MM.1S (cell line): ENCODE measurements around the gene UFD1.
A peak's percentile ranks its signal among the peaks of the same experiment; 100 is the strongest.

Source experiments
- DNase-seq: peaks from one replicate; pipeline ENCODE4 v3.0.0-alpha.2; 2015
- H2AFZ ChIP-seq: fragments of 300-600 bp; sonication (generic); 2 replicates; pipeline ENCODE4 v1.6.0; 2016; ENCODE audit warnings: antibody characterized with exemption, low read length
- H3F3A ChIP-seq: fragments of 300-600 bp; sonication (generic); 2 replicates; pipeline ENCODE4 v1.6.1; 2016; ENCODE audit warnings: mild to moderate bottlenecking, antibody characterized with exemption, low read length, moderate library complexity, mixed read lengths; ENCODE audit not compliant: insufficient read depth
- H3K27ac ChIP-seq: fragments of 300-600 bp; sonication (generic); 2 replicates; pipeline ENCODE4 v1.5.1; 2016; ENCODE audit warnings: mild to moderate bottlenecking, low read length
- H3K27me3 ChIP-seq: fragments of 300-600 bp; sonication (generic); replicated peaks from 2 replicates; pipeline ENCODE4 v1.6.0; 2016; ENCODE audit warnings: low read length; ENCODE audit not compliant: insufficient read depth
- H3K36me3 ChIP-seq: fragments of 300-600 bp; sonication (generic); replicated peaks from 2 replicates; pipeline ENCODE4 v1.6.1; 2016; ENCODE audit warnings: mild to moderate bottlenecking, low read length, mixed read lengths; ENCODE audit not compliant: insufficient read depth
- H3K4me1 ChIP-seq: fragments of 300-600 bp; sonication (generic); 2 replicates; pipeline ENCODE4 v1.6.1; 2016; ENCODE audit warnings: low read length, mixed read lengths
- H3K4me2 ChIP-seq: fragments of 300-600 bp; sonication (generic); 2 replicates; pipeline ENCODE4 v1.6.0; 2016; ENCODE audit warnings: low read depth, low read length
- H3K4me3 ChIP-seq: fragments of 300-600 bp; sonication (generic); 2 replicates; pipeline ENCODE4 v1.5.1; 2016; ENCODE audit warnings: low read length, mixed read lengths
- H3K79me2 ChIP-seq: fragments of 300-600 bp; sonication (generic); 2 replicates; pipeline ENCODE4 v1.6.1; 2016; ENCODE audit warnings: mixed run types, low read length, mixed read lengths
- H3K9ac ChIP-seq: fragments of 300-600 bp; sonication (generic); 2 replicates; pipeline ENCODE4 v1.6.1; 2016; ENCODE audit warnings: low read length, mixed read lengths
- H3K9me2 ChIP-seq: fragments of 300-600 bp; sonication (generic); replicated peaks from 2 replicates; pipeline ENCODE4 v1.6.1; 2016; ENCODE audit warnings: mild to moderate bottlenecking, low read length, mixed read lengths; ENCODE audit not compliant: insufficient read depth
- H3K9me3 ChIP-seq: fragments of 300-600 bp; sonication (generic); replicated peaks from 2 replicates; pipeline ENCODE4 v1.6.1; 2016; ENCODE audit warnings: mild to moderate bottlenecking, low read length, mixed read lengths; ENCODE audit not compliant: insufficient read depth
- H4K20me1 ChIP-seq: fragments of 300-600 bp; sonication (generic); 2 replicates; pipeline ENCODE4 v1.6.1; 2016; ENCODE audit warnings: mild to moderate bottlenecking, low read length, moderate library complexity, mixed read lengths; ENCODE audit not compliant: insufficient read depth
- EZH2 ChIP-seq: fragments of 300-600 bp; sonication (generic); optimal IDR thresholded peaks from 2 replicates; pipeline ENCODE3; 2017; ENCODE audit warnings: low read depth, mild to moderate bottlenecking, antibody characterized with exemption, low read length, mixed read lengths
- EZH2phosphoT487 ChIP-seq: fragments of 300-600 bp; sonication (generic); IDR thresholded peaks from 2 replicates; pipeline ENCODE4 v1.6.1; 2018; ENCODE audit warnings: antibody characterized with exemption, low read length
- TF ChIP-seq, protein P1 (sequence below): fragments of 300-600 bp; sonication (generic); IDR thresholded peaks from 2 replicates; pipeline ENCODE4 v1.5.1; 2016; ENCODE audit warnings: antibody characterized with exemption, low read length, mixed read lengths

The UFD1 gene

GRCh38 chr22:19419464-19420178 is 59.4 kb downstream of the UFD1 start:
- Histone ChIP-seq H3K9ac (peak overlapping the region; percentile 77), H4K20me1 (0 out of 2 replicates have a peak, but pooled peaks cover 11% of the 10 kb centered on the region)
- peak; percentile 95 for DNase-seq

GRCh38 chr22:19419086-19419463 is 59.9 kb downstream of the UFD1 start:
- peaks cover 14% of the 10 kb centered on the region for H4K20me1 ChIP-seq
- H3K9me2 ChIP-seq = no peaks in the 10 kb centered on the region
- TF ChIP-seq EZH2 (no peak), EZH2phosphoT487 (no peak)
- TF ChIP-seq, protein P1, sequence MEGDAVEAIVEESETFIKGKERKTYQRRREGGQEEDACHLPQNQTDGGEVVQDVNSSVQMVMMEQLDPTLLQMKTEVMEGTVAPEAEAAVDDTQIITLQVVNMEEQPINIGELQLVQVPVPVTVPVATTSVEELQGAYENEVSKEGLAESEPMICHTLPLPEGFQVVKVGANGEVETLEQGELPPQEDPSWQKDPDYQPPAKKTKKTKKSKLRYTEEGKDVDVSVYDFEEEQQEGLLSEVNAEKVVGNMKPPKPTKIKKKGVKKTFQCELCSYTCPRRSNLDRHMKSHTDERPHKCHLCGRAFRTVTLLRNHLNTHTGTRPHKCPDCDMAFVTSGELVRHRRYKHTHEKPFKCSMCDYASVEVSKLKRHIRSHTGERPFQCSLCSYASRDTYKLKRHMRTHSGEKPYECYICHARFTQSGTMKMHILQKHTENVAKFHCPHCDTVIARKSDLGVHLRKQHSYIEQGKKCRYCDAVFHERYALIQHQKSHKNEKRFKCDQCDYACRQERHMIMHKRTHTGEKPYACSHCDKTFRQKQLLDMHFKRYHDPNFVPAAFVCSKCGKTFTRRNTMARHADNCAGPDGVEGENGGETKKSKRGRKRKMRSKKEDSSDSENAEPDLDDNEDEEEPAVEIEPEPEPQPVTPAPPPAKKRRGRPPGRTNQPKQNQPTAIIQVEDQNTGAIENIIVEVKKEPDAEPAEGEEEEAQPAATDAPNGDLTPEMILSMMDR = no peak
- peaks cover 94% of the 10 kb centered on the region for H3K79me2 ChIP-seq
- H3K9me3 ChIP-seq = no peaks in the 10 kb centered on the region
- peak overlapping the region; percentile 75 for H3K4me2 ChIP-seq
- no peak overlapping the region for H2AFZ ChIP-seq
- H3K9ac ChIP-seq = peak overlapping the region; percentile 77
- H3K36me3 ChIP-seq = no peaks in the 10 kb centered on the region
- H3F3A ChIP-seq = peaks cover 45% of the 10 kb centered on the region
- peak; percentile 72 for DNase-seq
- H3K4me1 ChIP-seq = peaks cover 57% of the 10 kb centered on the region
- H3K4me3 ChIP-seq = peak overlapping the region; percentile 27
- peak overlapping the region; percentile 97 for H3K27ac ChIP-seq
- no peaks in the 10 kb centered on the region for H3K27me3 ChIP-seq

More at GRCh38 chr22:19419464-19420178, 59.4 kb downstream of the UFD1 start:
- H3K36me3 ChIP-seq = no peaks in the 10 kb centered on the region; the same call in 1 of the 2 replicates
- H3K79me2 ChIP-seq = peaks cover 94% of the 10 kb centered on the region
- no peaks in the 10 kb centered on the region for H3K9me3 ChIP-seq
- no peaks in the 10 kb centered on the region for H3K27me3 ChIP-seq
- no peaks in the 10 kb centered on the region for H3K9me2 ChIP-seq
- peaks cover 63% of the 10 kb centered on the region for H3K4me1 ChIP-seq
- H3K4me2 ChIP-seq = peak overlapping the region; percentile 75
- no peak overlapping the region for H3K4me3 ChIP-seq
- peaks cover 51% of the 10 kb centered on the region for H3F3A ChIP-seq
- no peak overlapping the region for H2AFZ ChIP-seq
- H3K27ac ChIP-seq = peak overlapping the region; percentile 97
- TF ChIP-seq EZH2phosphoT487 = no peak
- TF ChIP-seq EZH2 = no peak
- TF ChIP-seq, protein P1 = no peak

- Histone ChIP-seq H3K9me3 (no peaks in the 10 kb centered on the region), H3K9ac (no peak overlapping the region), H4K20me1 (peaks cover 45% of the 10 kb centered on the region), H3K27ac (no peak overlapping the region), H3K36me3 (peaks cover 15% of the 10 kb centered on the region), H3K4me1 (peaks cover 5% of the 10 kb centered on the region), H3K79me2 (peaks cover 100% of the 10 kb centered on the region), H3K9me2 (no peaks in the 10 kb centered on the region), H3K4me2 (no peak overlapping the region), H2AFZ (no peak overlapping the region), H3K27me3 (no peaks in the 10 kb centered on the region), H3K4me3 (no peak overlapping the region), H3F3A (peaks cover 2% of the 10 kb centered on the region; the same call in 1 of the 2 replicates)
- no peak for TF ChIP-seq EZH2phosphoT487
- no peak for TF ChIP-seq EZH2
- TF ChIP-seq, protein P1 = no peak
- no peak for DNase-seq
Observed at GRCh38 chr22:19412923-19413322, 66.1 kb downstream of the UFD1 start.
